ENCODE measurements around the gene CTNNAL1. TPM values are rescaled to one million over a fixed set of nuclear protein-coding genes. Genes with fewer than 3 reads are reported as not detected.

CTNNAL1 gene
- total RNA-seq, 1 donor from 2014 or later: 24.7 TPM

GRCh38 chr9:109016132-109016531 is 2.8 kb upstream of the CTNNAL1 start:
- peak; percentile 41 for DNase-seq (ENCODE audit: low read depth)
- TF ChIP-seq, protein P1, sequence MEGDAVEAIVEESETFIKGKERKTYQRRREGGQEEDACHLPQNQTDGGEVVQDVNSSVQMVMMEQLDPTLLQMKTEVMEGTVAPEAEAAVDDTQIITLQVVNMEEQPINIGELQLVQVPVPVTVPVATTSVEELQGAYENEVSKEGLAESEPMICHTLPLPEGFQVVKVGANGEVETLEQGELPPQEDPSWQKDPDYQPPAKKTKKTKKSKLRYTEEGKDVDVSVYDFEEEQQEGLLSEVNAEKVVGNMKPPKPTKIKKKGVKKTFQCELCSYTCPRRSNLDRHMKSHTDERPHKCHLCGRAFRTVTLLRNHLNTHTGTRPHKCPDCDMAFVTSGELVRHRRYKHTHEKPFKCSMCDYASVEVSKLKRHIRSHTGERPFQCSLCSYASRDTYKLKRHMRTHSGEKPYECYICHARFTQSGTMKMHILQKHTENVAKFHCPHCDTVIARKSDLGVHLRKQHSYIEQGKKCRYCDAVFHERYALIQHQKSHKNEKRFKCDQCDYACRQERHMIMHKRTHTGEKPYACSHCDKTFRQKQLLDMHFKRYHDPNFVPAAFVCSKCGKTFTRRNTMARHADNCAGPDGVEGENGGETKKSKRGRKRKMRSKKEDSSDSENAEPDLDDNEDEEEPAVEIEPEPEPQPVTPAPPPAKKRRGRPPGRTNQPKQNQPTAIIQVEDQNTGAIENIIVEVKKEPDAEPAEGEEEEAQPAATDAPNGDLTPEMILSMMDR (IDR thresholded peaks at IDR 0.05; ENCODE audit: insufficient read depth, low read length, poor library complexity, severe bottlenecking): no peak
- H3K36me3 ChIP-seq (ENCODE audit: control insufficient read depth, insufficient read depth, low read length): no peaks in the 10 kb centered on the region
- H3K4me3 ChIP-seq (ENCODE audit: low read depth, low read length): no peak overlapping the region
- no peaks in the 10 kb centered on the region for H3K27me3 ChIP-seq (ENCODE audit: control insufficient read depth, insufficient read depth, low read length)

GRCh38 chr9:109014608-109015280 is 1.4 kb upstream of the CTNNAL1 start:
- DNase-seq (ENCODE audit: low read depth): no peak
- H3K27me3 ChIP-seq (ENCODE audit: control insufficient read depth, insufficient read depth, low read length): no peaks in the 10 kb centered on the region
- H3K4me3 ChIP-seq (ENCODE audit: low read depth, low read length): no peak overlapping the region
- TF ChIP-seq, protein P1 (IDR thresholded peaks at IDR 0.05; ENCODE audit: insufficient read depth, low read length, poor library complexity, severe bottlenecking): no peak
- H3K36me3 ChIP-seq (ENCODE audit: control insufficient read depth, insufficient read depth, low read length): no peaks in the 10 kb centered on the region

DNA sequence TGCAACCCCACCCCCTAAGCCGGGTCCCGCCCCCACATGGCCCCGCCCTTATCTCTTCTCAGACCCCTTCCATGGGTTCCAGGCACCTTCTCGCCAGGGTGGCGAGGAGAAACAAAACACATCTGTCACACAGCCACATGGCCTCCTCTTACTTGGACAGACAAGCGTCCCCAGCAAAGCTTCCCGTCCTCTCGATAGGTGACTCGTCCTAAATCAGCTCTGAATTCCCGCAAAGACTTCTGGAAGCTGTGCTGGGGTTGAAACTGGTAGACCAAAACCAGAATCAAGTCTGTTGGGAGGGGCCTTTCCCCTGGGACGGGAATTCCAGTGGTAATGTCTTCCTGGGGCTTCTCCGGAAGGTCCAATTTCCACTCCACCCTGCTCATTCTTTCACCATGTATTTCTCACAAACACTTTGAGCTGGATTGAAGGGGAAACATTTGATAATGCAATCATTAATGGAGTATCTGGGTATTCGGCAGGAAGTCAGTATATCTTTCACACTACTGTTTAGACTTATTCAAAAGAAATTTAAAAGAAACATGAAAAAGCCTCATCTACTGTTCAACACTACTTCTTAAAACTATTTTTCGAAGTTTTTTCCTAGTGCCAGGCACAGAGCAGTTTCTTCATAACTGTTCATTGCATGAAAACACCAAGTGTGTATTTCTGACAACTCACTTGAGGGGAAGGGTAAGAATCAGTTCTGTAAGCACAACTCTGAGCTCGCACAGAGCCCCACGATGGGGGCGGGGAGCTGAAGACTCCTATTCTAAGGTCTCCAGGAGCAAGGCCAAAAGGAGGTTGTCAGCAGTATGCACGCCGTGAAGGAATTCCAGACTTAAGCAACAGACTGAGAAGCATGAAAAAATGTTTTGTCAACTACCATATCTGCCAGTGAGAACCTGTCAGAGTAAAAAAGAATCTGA is 644 bp upstream of the CTNNAL1 start:
- no peaks in the 10 kb centered on the region for H3K36me3 ChIP-seq (ENCODE audit: control insufficient read depth, insufficient read depth, low read length)
- peak overlapping the region; percentile 56 for H3K4me3 ChIP-seq (ENCODE audit: low read depth, low read length)
- no peaks in the 10 kb centered on the region for H3K27me3 ChIP-seq (ENCODE audit: control insufficient read depth, insufficient read depth, low read length)
- peak; percentile 41 for DNase-seq (ENCODE audit: low read depth)
- TF ChIP-seq, protein P1 (IDR thresholded peaks at IDR 0.05; ENCODE audit: insufficient read depth, low read length, poor library complexity, severe bottlenecking): no peak

DNA sequence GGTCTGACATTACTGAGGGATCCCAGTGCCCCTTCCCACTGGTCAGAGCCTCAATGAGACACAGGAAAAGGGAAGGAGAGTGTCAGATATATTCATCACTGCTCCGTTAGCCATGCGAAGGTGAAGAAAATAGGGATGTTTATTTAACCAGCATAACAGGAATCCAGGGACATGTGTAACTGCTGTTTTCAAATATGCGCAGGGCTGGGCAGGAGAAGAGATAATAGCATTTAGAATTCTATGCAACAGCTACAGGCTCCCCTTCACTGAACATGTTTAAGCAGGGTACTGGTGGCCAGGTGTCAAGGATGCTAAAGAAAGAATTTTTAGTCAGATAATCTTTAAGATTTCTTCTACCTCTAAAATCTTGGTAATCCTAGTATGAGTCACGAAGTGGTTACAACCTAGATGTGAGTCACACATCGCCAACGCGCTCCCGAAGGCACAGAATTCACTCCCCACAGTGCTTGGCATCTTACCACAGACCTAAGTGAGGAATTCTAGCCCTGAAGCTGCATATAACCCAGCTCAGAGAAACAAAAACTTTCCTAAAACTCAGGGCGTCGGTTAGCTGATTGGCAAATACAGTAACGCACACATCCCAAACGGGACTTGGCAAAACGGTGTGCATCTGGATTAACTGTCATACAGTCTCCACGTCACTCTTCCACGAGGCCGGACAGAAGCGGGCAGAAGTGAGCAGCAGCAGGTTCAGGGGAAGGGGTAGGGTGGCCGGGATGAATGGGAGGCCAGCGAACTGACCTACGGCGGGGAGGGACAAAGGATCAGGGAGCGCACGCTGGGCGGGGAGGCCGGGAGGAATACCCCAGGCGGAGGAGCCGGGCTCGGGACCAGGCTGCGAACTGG is 1.1 kb downstream of the CTNNAL1 start:
- Histone ChIP-seq H3K4me3 (ENCODE audit: low read depth, low read length) (peak overlapping the region; percentile 56), H3K27me3 (ENCODE audit: control insufficient read depth, insufficient read depth, low read length) (no peaks in the 10 kb centered on the region), H3K36me3 (ENCODE audit: control insufficient read depth, insufficient read depth, low read length) (no peaks in the 10 kb centered on the region)
- TF ChIP-seq, protein P1 (IDR thresholded peaks at IDR 0.05; ENCODE audit: insufficient read depth, low read length, poor library complexity, severe bottlenecking): no peak
- DNase-seq (ENCODE audit: low read depth): peak; percentile 93

GRCh38 chr9:109011231-109011671 is 2.0 kb downstream of the CTNNAL1 start:
- TF ChIP-seq, protein P1 (IDR thresholded peaks at IDR 0.05; ENCODE audit: insufficient read depth, low read length, poor library complexity, severe bottlenecking): no peak

More at GRCh38 chr9:109011231-109011671, 2.0 kb downstream of the CTNNAL1 start:
- peak overlapping the region; percentile 15 for H3K4me3 ChIP-seq (ENCODE audit: low read depth, low read length)
- no peaks in the 10 kb centered on the region for H3K27me3 ChIP-seq (ENCODE audit: control insufficient read depth, insufficient read depth, low read length)
- no peak for DNase-seq (ENCODE audit: low read depth)
- no peaks in the 10 kb centered on the region for H3K36me3 ChIP-seq (ENCODE audit: control insufficient read depth, insufficient read depth, low read length)

Measured in kidney epithelial cell (primary cell).